Germinal center (tissue), 1 donor: ENCODE results near the gene SEMA5A.
"Not testable (repeated sequence)": the region's sequence is repeated elsewhere in the genome, so short reads cannot be mapped to it uniquely, and the experiment has no call there.

Experiments
- DNase-seq: peaks from one replicate; pipeline ENCODE4 v3.0.0; 2012; ENCODE audit warnings: mixed read lengths, low spot score

Gene SEMA5A

GRCh38 chr5:9354336-9355081 is 191.4 kb downstream of the SEMA5A start:
- no peak for DNase-seq

GRCh38 chr5:9353048-9353447 is 192.8 kb downstream of the SEMA5A start:
- DNase-seq: not testable (repeated sequence)

- no peak for DNase-seq
Observed at GRCh38 chr5:9351546-9351945, 194.3 kb downstream of the SEMA5A start.

- no peak for DNase-seq
Observed at GRCh38 chr5:9350301-9350797, 195.5 kb downstream of the SEMA5A start.

- no peak for DNase-seq
Observed at GRCh38 chr5:9348401-9348996, 197.4 kb downstream of the SEMA5A start.

- DNase-seq: no peak
Observed at GRCh38 chr5:9347541-9348295, 198.2 kb downstream of the SEMA5A start.

- no peak for DNase-seq
Observed at GRCh38 chr5:9347032-9347431, 198.8 kb downstream of the SEMA5A start.

GRCh38 chr5:9344751-9345240 is 201.1 kb downstream of the SEMA5A start:
- no peak for DNase-seq

- DNase-seq: no peak
Observed at GRCh38 chr5:9343146-9343850, 202.6 kb downstream of the SEMA5A start.

GRCh38 chr5:9342161-9342787 is 203.6 kb downstream of the SEMA5A start:
- DNase-seq: no peak

GRCh38 chr5:9340085-9340484 is 205.8 kb downstream of the SEMA5A start:
- DNase-seq: no peak

GRCh38 chr5:9339206-9339818 is 206.6 kb downstream of the SEMA5A start:
- DNase-seq: no peak

- no peak for DNase-seq
Observed at GRCh38 chr5:9338796-9339195, 207.1 kb downstream of the SEMA5A start.

GRCh38 chr5:9337928-9338595 is 207.8 kb downstream of the SEMA5A start:
- DNase-seq: no peak

- no peak for DNase-seq
Observed at GRCh38 chr5:9335754-9336495, 209.9 kb downstream of the SEMA5A start.

- no peak for DNase-seq
Observed at GRCh38 chr5:9335269-9335668, 210.6 kb downstream of the SEMA5A start.

GRCh38 chr5:9332026-9332425 is 213.8 kb downstream of the SEMA5A start:
- DNase-seq: no peak

GRCh38 chr5:9331372-9331771 is 214.5 kb downstream of the SEMA5A start:
- DNase-seq: no peak

- DNase-seq: no peak
Observed at GRCh38 chr5:9329125-9329524, 216.8 kb downstream of the SEMA5A start.

GRCh38 chr5:9325549-9325948 is 220.3 kb downstream of the SEMA5A start:
- DNase-seq: no peak
